ENCODE data around the gene GPR176. TPM values are rescaled to one million over a fixed set of nuclear protein-coding genes. Genes with fewer than 3 reads are reported as not detected.

Gene GPR176
- total RNA-seq, 2 experiments from 2014 or later: 0.09 to 0.14 TPM

- H3K9me3 Mint-ChIP-seq: no peaks in the 10 kb centered on the region
- H3K27ac Mint-ChIP-seq: no peak overlapping the region
- H3K36me3 Mint-ChIP-seq: no peaks in the 10 kb centered on the region
- peaks cover 20% of the 10 kb centered on the region for H3K4me1 Mint-ChIP-seq
- POLR2A ChIA-PET: no interaction called here
- no peaks in the 10 kb centered on the region for H3K27me3 Mint-ChIP-seq
- ATAC-seq (ENCODE audit: low read depth) (no peak), DNase-seq (no peak)
- H3K4me3 Mint-ChIP-seq: no peak overlapping the region
These were observed 149.0 kb downstream of the GPR176 start for GRCh38 chr15:39770748-39771689.

GRCh38 chr15:39767921-39768320 lies 152.1 kb downstream of the GPR176 start:
- ATAC-seq (ENCODE audit: low read depth) (no peak), DNase-seq (no peak)
- Mint-ChIP-seq H3K27ac (no peak overlapping the region), H3K9me3 (no peaks in the 10 kb centered on the region), H3K4me3 (no peak overlapping the region), H3K4me1 (peaks cover 3% of the 10 kb centered on the region), H3K27me3 (no peaks in the 10 kb centered on the region), H3K36me3 (no peaks in the 10 kb centered on the region)
- POLR2A ChIA-PET: no interaction called here

GRCh38 chr15:39761006-39761405 lies 159.1 kb downstream of the GPR176 start:
- ATAC-seq (ENCODE audit: low read depth): no peak
- no peaks in the 10 kb centered on the region for H3K36me3 Mint-ChIP-seq
- no peaks in the 10 kb centered on the region for H3K4me1 Mint-ChIP-seq
- no peak overlapping the region for H3K27ac Mint-ChIP-seq
- no peaks in the 10 kb centered on the region for H3K9me3 Mint-ChIP-seq
- peaks cover 25% of the 10 kb centered on the region for H3K27me3 Mint-ChIP-seq
- DNase-seq: no peak
- POLR2A ChIA-PET: no interaction called here
- H3K4me3 Mint-ChIP-seq: no peak overlapping the region

- Mint-ChIP-seq H3K4me3 (no peak overlapping the region), H3K4me1 (no peaks in the 10 kb centered on the region), H3K36me3 (no peaks in the 10 kb centered on the region), H3K9me3 (no peaks in the 10 kb centered on the region), H3K27ac (no peak overlapping the region), H3K27me3 (peaks cover 57% of the 10 kb centered on the region)
- ATAC-seq (ENCODE audit: low read depth): no peak
- no peak for DNase-seq
- POLR2A ChIA-PET: interaction anchor here (1.0 kb wide), 1 partner anchor 18 kb away, joined by 3 read pairs; no protein-coding TSS in a partner anchor
These were observed 163.1 kb downstream of the GPR176 start for GRCh38 chr15:39756806-39757522.

- H3K27ac Mint-ChIP-seq: no peak overlapping the region
- DNase-seq (no peak), ATAC-seq (ENCODE audit: low read depth) (no peak)
- no peaks in the 10 kb centered on the region for H3K4me1 Mint-ChIP-seq
- POLR2A ChIA-PET: no interaction called here
- no peaks in the 10 kb centered on the region for H3K9me3 Mint-ChIP-seq
- H3K4me3 Mint-ChIP-seq: no peak overlapping the region
- H3K27me3 Mint-ChIP-seq: peaks cover 69% of the 10 kb centered on the region
- no peaks in the 10 kb centered on the region for H3K36me3 Mint-ChIP-seq
These were observed 167.1 kb downstream of the GPR176 start for GRCh38 chr15:39752991-39753390.

GRCh38 chr15:39752246-39752645 lies 167.8 kb downstream of the GPR176 start:
- Mint-ChIP-seq H3K4me3 (no peak overlapping the region), H3K4me1 (no peaks in the 10 kb centered on the region), H3K36me3 (no peaks in the 10 kb centered on the region), H3K27me3 (peaks cover 68% of the 10 kb centered on the region), H3K9me3 (no peaks in the 10 kb centered on the region), H3K27ac (no peak overlapping the region)
- no peak for ATAC-seq (ENCODE audit: low read depth)
- no peak for DNase-seq
- POLR2A ChIA-PET: no interaction called here

Other genes with a start within 250 kb of the GPR176 start
- under 1 TPM; 0.68 to 0.75 TPM for gene FSIP1, start 137.4 kb downstream of the GPR176 start, total RNA-seq
- 10 to 100 TPM; 26.4 to 28.7 TPM for gene EIF2AK4, start 13.8 kb upstream of the GPR176 start, total RNA-seq
- 100 to 1,000 TPM; 155 to 170 TPM for gene SRP14, start 118.9 kb upstream of the GPR176 start, total RNA-seq
- gene BMF, start 188.6 kb upstream of the GPR176 start, total RNA-seq: 10 to 100 TPM; 20.6 to 24.6 TPM
- 10 to 100 TPM; 59.3 TPM for gene BUB1B, start 240.8 kb upstream of the GPR176 start, total RNA-seq

All from activated naive CD8-positive, alpha-beta T cell treated with anti-CD3 and anti-CD28 coated beads, Interleukin-2, amount 10 ng/mL, durations not matched to agents 7 days and 5 days (primary cell).